HepG2 (cell line): Measurements from ENCODE around the gene TMTC2. TPM values are rescaled to one million over a fixed set of nuclear protein-coding genes. Genes with fewer than 3 reads are reported as not detected.

Source experiments
- ATAC-seq: fragments of 200-7000 bp; cut with Tn5 transposase; 3 replicates; pipeline ENCODE4 v1.9.1; 2020; ENCODE audit warnings: mild to moderate bottlenecking, moderate library complexity
- BruUV-seq: library from RNA; stranded (reverse); fragments of 400-500 nt; replicated peaks from 2 replicates; lab custom pipeline; 2021; lab: Mats Ljungman, UMichigan
- CTCF ChIA-PET: fragments of 300-600 bp; formaldehyde crosslinking; extraction: SDS; loops from one replicate; lab custom pipeline; 2021; ENCODE audit warnings: low total read pairs, inconsistent platforms, low intra/inter-chr PET ratio; lab: Yijun Ruan, JAX
- POLR2A ChIA-PET: fragments of 350-600 bp; sonication (Branson Sonifier 250); formaldehyde crosslinking; loops from one replicate; lab custom pipeline; 2020; ENCODE audit warnings: antibody characterized with exemption, inconsistent platforms; lab: Yijun Ruan, JAX
- DNase-seq: peaks from one replicate; pipeline ENCODE4 v3.0.0-alpha.2; 2015; ENCODE audit warnings: low spot score
- FAIRE-seq: peaks from 3 replicates; lab custom pipeline; 2011; peaks lifted over from hg19 to GRCh38; lab: Jason Lieb, UNC
- H2AFZ ChIP-seq: one replicate; pipeline ENCODE4 v1.6.1; 2011; ENCODE audit warnings: low read length, inconsistent platforms
- H3K27ac ChIP-seq: fragments of 300-600 bp; 3 replicates; pipeline ENCODE4 v1.8.0; 2011; ENCODE audit warnings: mixed run types, mild to moderate bottlenecking, mixed read lengths, low read length, inconsistent platforms; ENCODE audit not compliant: insufficient read depth; ENCODE audit errors: extremely low read length
- H3K27me3 ChIP-seq, 2 experiments: fragments of 200-600 bp in 1 of 2; 2 replicates in 1 of 2; 3 replicates in 1 of 2; pipeline versions ENCODE4 v1.6.0 to v1.8.0; 2011; ENCODE audit warnings: low read length in 2 of 2, mild to moderate bottlenecking in 2 of 2, moderate library complexity in 2 of 2, inconsistent platforms in 1 of 2; ENCODE audit not compliant: insufficient read depth in 2 of 2, control insufficient read depth in 1 of 2
- H3K36me3 ChIP-seq, 2 experiments: fragments of 200-600 bp in 1 of 2; replicated peaks in 1 of 2; 2 replicates in 1 of 2; 3 replicates in 1 of 2; pipeline versions ENCODE4 v1.5.1 to v1.8.0; 2011; ENCODE audit warnings: low read length in 2 of 2, inconsistent platforms in 1 of 2; ENCODE audit not compliant: insufficient read depth in 2 of 2, control insufficient read depth in 1 of 2
- H3K4me1 ChIP-seq: 2 replicates; pipeline ENCODE4 v1.5.1; 2012; ENCODE audit warnings: low read length, inconsistent platforms; ENCODE audit not compliant: insufficient read depth
- H3K4me2 ChIP-seq: 2 replicates; pipeline ENCODE4 v1.6.0; 2011; ENCODE audit warnings: low read depth, low read length, inconsistent platforms
- H3K4me3 ChIP-seq, 3 experiments: fragments of 200-600 bp in 1 of 3; sonication (generic), shearing (Covaris generic) in 1 of 3; replicated peaks in 1 of 3; 2 replicates each; pipeline ENCODE4 v1.5.1; 2011 to 2016; ENCODE audit warnings: low read length in 3 of 3, inconsistent platforms in 2 of 3, low read depth in 2 of 3, mild to moderate bottlenecking in 2 of 3, control low read depth in 1 of 3, mixed read lengths in 1 of 3; ENCODE audit not compliant: insufficient read depth in 1 of 3
- H3K79me2 ChIP-seq: one replicate; pipeline ENCODE4 v1.6.1; 2011; ENCODE audit warnings: low read length, inconsistent platforms; ENCODE audit not compliant: insufficient read depth
- H3K9ac ChIP-seq: 2 replicates; pipeline ENCODE4 v1.6.0; 2011; ENCODE audit warnings: mild to moderate bottlenecking, low read depth, low read length, inconsistent platforms; ENCODE audit not compliant: insufficient read depth
- H3K9me3 ChIP-seq: 2 replicates; pipeline ENCODE4 v1.5.1; 2012; ENCODE audit warnings: mild to moderate bottlenecking, low read length
- H4K20me1 ChIP-seq: 2 replicates; pipeline ENCODE4 v1.6.0; 2011; ENCODE audit warnings: inconsistent platforms, mild to moderate bottlenecking, low read length, moderate library complexity; ENCODE audit not compliant: insufficient read depth
- FOXM1 ChIP-seq: sonication (generic); formaldehyde crosslinking; IDR thresholded peaks from 2 replicates; pipeline ENCODE4 v1.5.0; 2020; ENCODE audit warnings: missing genetic modification reagents
- HIC2 ChIP-seq: sonication (generic); formaldehyde crosslinking; IDR thresholded peaks from 2 replicates; pipeline ENCODE4 v1.9.0; 2022; ENCODE audit warnings: low read depth, missing genetic modification reagents
- MTA1 ChIP-seq: sonication (generic); formaldehyde crosslinking; IDR thresholded peaks from 2 replicates; pipeline ENCODE4 v1.4.0; 2020; ENCODE audit warnings: missing genetic modification reagents, mild to moderate bottlenecking, borderline replicate concordance
- PLSCR1 ChIP-seq: sonication (generic); formaldehyde crosslinking; IDR thresholded peaks from 2 replicates; pipeline ENCODE4 v1.5.0; 2020; ENCODE audit warnings: missing genetic modification reagents, mild to moderate bottlenecking, borderline replicate concordance
- SSRP1 ChIP-seq: IDR thresholded peaks from 2 replicates; pipeline ENCODE4 v1.6.1; 2016; ENCODE audit warnings: control low read depth
- TBL1XR1 ChIP-seq: fragments of 150-350 bp; IDR thresholded peaks from 2 replicates; pipeline ENCODE4 v1.6.1; 2014; ENCODE audit warnings: borderline replicate concordance, low read length; ENCODE audit not compliant: partially characterized antibody
- ZNF180 ChIP-seq: sonication (generic); formaldehyde crosslinking; IDR thresholded peaks from 2 replicates; pipeline ENCODE4 v1.4.0; 2020; ENCODE audit warnings: low read depth, missing genetic modification reagents, borderline replicate concordance
- ZNF331 ChIP-seq: sonication (generic); formaldehyde crosslinking; IDR thresholded peaks from 2 replicates; pipeline ENCODE4 v1.4.0; 2020; ENCODE audit warnings: missing genetic modification reagents
- ZNF468 ChIP-seq: sonication (generic); formaldehyde crosslinking; IDR thresholded peaks from 2 replicates; pipeline ENCODE4 v1.8.0; 2022; ENCODE audit warnings: mild to moderate bottlenecking, moderate library complexity, missing genetic modification reagents
- ZNF777 ChIP-seq: sonication (generic); formaldehyde crosslinking; IDR thresholded peaks from 2 replicates; pipeline ENCODE4 v1.4.0; 2020; ENCODE audit warnings: missing genetic modification reagents
- ZNF800 ChIP-seq: sonication (generic); formaldehyde crosslinking; IDR thresholded peaks from 2 replicates; pipeline ENCODE4 v1.4.0; 2020; ENCODE audit warnings: missing genetic modification reagents
- WGBS: methylation state at CpG from one replicate; pipeline ENCODE4 v1.1.6; 2017; ENCODE audit warnings: low lambda C conversion rate; 5-methylcytosine and 5-hydroxymethylcytosine counted together
- in situ Hi-C: cut with HindIII; loops from 2 replicates; pipeline ENCODE4 v1.10.0; 2017; ENCODE audit warnings: low pct_unique_long_range_greater_than_20kb; ENCODE audit not compliant: extremely low pct_ligation_motif_present
- intact Hi-C: fragments of 100-400 bp; cut with micrococcal nuclease; formaldehyde crosslinking; loops from one replicate; pipeline ENCODE4 v1.10.0; 2022; ENCODE audit not compliant: unreplicated experiment
- polyA plus RNA-seq, 8 experiments: library from polyadenylated mRNA; depleted of rRNA in 3 of 8; stranded (reverse) in 7 of 8; unstranded in 1 of 8; fragments of >200 nt; fragmentation: Illumina TruSeq in 4 of 8; extraction: Trizol in 4 of 8; gene quantifications; 2 replicates each; pipeline versions ENCODE4 v1.2.1 to v1.2.3, GENCODE V29; 2011 to 2016; ENCODE audit warnings: low read depth in 4 of 8, missing spikeins in 1 of 8, mixed read lengths in 1 of 8; ENCODE audit not compliant: insufficient read depth in 1 of 8
- total RNA-seq, 5 experiments: library from RNA; depleted of rRNA; stranded (reverse); fragments of >200 nt; fragmentation: Illumina TruSeq; extraction: Trizol; gene quantifications; 2 replicates each; pipeline ENCODE4 v1.2.3, GENCODE V29; 2016; ENCODE audit warnings: low read depth in 1 of 5
- TF ChIP-seq, protein P1 (sequence below): IDR thresholded peaks from 2 replicates; pipeline ENCODE4 v1.6.1; 2016; ENCODE audit warnings: low read depth, missing genetic modification reagents, missing compliant biosample characterization

Gene TMTC2
- total and polyA plus RNA-seq, 2 of the 13 experiments (the other 11 are each of a cell fraction or from before 2014, with no cell fraction given) = 0.55 to 0.63 TPM

- TF ChIP-seq ZNF468 = no peak
- TF ChIP-seq PLSCR1 (CRISPR knock-in tag) = no peak
- no peak for TF ChIP-seq SSRP1 (CRISPR knock-in tag)
- TF ChIP-seq ZNF331 = no peak
- TF ChIP-seq, protein P1, sequence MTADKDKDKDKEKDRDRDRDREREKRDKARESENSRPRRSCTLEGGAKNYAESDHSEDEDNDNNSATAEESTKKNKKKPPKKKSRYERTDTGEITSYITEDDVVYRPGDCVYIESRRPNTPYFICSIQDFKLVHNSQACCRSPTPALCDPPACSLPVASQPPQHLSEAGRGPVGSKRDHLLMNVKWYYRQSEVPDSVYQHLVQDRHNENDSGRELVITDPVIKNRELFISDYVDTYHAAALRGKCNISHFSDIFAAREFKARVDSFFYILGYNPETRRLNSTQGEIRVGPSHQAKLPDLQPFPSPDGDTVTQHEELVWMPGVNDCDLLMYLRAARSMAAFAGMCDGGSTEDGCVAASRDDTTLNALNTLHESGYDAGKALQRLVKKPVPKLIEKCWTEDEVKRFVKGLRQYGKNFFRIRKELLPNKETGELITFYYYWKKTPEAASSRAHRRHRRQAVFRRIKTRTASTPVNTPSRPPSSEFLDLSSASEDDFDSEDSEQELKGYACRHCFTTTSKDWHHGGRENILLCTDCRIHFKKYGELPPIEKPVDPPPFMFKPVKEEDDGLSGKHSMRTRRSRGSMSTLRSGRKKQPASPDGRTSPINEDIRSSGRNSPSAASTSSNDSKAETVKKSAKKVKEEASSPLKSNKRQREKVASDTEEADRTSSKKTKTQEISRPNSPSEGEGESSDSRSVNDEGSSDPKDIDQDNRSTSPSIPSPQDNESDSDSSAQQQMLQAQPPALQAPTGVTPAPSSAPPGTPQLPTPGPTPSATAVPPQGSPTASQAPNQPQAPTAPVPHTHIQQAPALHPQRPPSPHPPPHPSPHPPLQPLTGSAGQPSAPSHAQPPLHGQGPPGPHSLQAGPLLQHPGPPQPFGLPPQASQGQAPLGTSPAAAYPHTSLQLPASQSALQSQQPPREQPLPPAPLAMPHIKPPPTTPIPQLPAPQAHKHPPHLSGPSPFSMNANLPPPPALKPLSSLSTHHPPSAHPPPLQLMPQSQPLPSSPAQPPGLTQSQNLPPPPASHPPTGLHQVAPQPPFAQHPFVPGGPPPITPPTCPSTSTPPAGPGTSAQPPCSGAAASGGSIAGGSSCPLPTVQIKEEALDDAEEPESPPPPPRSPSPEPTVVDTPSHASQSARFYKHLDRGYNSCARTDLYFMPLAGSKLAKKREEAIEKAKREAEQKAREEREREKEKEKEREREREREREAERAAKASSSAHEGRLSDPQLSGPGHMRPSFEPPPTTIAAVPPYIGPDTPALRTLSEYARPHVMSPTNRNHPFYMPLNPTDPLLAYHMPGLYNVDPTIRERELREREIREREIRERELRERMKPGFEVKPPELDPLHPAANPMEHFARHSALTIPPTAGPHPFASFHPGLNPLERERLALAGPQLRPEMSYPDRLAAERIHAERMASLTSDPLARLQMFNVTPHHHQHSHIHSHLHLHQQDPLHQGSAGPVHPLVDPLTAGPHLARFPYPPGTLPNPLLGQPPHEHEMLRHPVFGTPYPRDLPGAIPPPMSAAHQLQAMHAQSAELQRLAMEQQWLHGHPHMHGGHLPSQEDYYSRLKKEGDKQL (CRISPR knock-in tag) = no peak
Observed at GRCh38 chr12:82942991-82943401, 256.3 kb downstream of the TMTC2 start (continued).

GRCh38 chr12:82948491-82948890 is 261.8 kb downstream of the TMTC2 start:
- H3K27ac ChIP-seq = no peak overlapping the region
- no peaks in the 10 kb centered on the region for H3K36me3 ChIP-seq
- H3K4me1 ChIP-seq = no peaks in the 10 kb centered on the region
- no peaks in the 10 kb centered on the region for H4K20me1 ChIP-seq
- no peak overlapping the region for H2AFZ ChIP-seq
- no peaks in the 10 kb centered on the region for H3K9me3 ChIP-seq
- ChIA-PET POLR2A (no interaction called here), CTCF (no interaction called here)
- no TSS peak for BruUV-seq
- DNase-seq (no peak), ATAC-seq (no peak), FAIRE-seq (no peak)
- no peak overlapping the region for H3K9ac ChIP-seq
- intact Hi-C loops (no loop called here), in situ Hi-C loops (no loop called here)
- no peaks in the 10 kb centered on the region for H3K79me2 ChIP-seq
- H3K4me3 ChIP-seq = no peak overlapping the region
- H3K4me2 ChIP-seq = no peak overlapping the region
- no peaks in the 10 kb centered on the region for H3K27me3 ChIP-seq
- WGBS = 6% methylated on average over 2 of the region's 2 CpGs
- TF ChIP-seq HIC2 (CRISPR knock-in tag) (no peak), FOXM1 (no peak), TBL1XR1 (no peak), ZNF777 (no peak), MTA1 (CRISPR knock-in tag) (no peak), ZNF180 (CRISPR knock-in tag) (no peak), ZNF800 (CRISPR knock-in tag) (no peak)
